HG02884 (cell line): ENCODE data around the gene NQO2.
"Not testable (repeated sequence)": the region's sequence is repeated elsewhere in the genome, so short reads cannot be mapped to it uniquely, and the experiment has no call there.

Source experiments
- ATAC-seq: cut with Tn5 transposase; IDR thresholded peaks from one replicate; pipeline ENCODE4 v1.9.1; 2021; ENCODE audit warnings: mild to moderate bottlenecking, moderate library complexity; ENCODE audit not compliant: unreplicated experiment

The NQO2 gene

GRCh38 chr6:2970034-2970685 lies 29.5 kb upstream of the NQO2 start:
- ATAC-seq, result no peak

DNA sequence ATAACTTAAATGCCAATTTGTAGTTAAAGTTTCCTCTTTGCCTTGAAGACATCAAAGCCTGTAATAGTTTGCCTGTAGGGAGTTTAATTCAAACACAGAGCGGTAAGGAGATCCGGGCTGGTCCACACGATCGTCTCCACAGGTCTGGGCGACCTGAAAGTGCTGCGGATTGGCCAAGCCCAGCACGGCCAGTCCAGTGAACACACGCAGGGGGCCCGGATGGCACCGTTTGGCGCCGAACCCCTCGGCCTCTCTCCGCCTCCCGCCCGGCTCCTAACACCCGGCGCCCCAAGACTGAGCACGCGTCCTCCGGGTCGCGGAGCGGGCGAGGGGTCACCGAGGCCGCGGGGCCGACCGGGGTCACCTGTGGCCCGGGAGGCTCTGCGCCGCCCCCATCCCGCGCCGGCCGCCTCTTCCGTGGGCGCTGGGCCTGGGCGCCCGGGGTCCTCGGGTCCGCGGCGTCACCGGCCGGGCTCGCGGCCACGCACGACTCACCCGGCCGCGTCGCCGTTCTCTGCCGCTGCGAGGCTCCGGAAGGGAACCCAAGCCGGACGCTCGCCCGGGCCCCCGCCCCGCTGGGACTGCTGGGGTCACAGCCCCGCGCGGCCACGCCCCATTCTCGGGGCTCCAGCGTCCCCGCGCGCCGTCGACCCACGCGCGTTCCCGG lies 28.8 kb upstream of the NQO2 start:
- ATAC-seq, result no peak

GRCh38 chr6:2971420-2972218 lies 28.1 kb upstream of the NQO2 start, which contains the start of gene SERPINB6:
SERPINB6 (minus strand) TSS chr6:2971567; CDS start chr6:2959332, 12,235 bp downstream.
- no peak for ATAC-seq

DNA sequence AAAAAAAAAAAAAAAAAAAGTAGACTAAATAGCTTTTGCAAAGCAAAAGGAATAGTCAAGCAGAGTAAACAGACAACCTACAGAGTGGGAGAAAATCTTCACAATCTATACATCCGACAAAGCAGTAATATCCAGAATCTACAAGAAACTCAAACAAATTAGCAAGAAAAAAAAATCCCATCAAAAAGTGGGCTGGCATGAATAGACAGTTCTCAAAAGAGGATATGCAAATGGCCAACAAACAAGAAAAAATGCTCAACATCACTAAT lies 27.5 kb upstream of the NQO2 start:
- not testable (repeated sequence) for ATAC-seq

DNA sequence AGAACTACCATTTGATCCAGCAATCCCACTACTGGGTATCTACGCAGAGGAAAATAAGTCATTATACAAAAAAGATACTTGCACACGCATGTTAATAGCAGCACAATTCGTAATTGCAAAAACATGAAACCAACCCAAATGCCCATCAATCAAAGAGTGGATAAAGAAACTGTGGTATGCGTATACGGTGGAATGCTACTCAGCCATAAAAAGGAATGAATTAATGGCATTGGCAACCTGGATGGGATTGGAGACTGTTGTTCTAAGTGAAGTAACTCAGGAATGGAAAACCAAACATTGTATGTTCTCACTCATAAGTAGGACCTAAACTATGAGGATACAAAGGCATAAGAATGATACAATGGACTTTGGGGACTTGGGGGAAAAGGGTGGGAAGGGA lies 27.0 kb upstream of the NQO2 start:
- not testable (repeated sequence) for ATAC-seq

GRCh38 chr6:2973180-2973579 lies 26.5 kb upstream of the NQO2 start:
- ATAC-seq, result not testable (repeated sequence)

GRCh38 chr6:2973676-2974075 lies 26.0 kb upstream of the NQO2 start:
- no peak for ATAC-seq

- no peak for ATAC-seq
Measured at GRCh38 chr6:2976060-2976459, 23.6 kb upstream of the NQO2 start.

DNA sequence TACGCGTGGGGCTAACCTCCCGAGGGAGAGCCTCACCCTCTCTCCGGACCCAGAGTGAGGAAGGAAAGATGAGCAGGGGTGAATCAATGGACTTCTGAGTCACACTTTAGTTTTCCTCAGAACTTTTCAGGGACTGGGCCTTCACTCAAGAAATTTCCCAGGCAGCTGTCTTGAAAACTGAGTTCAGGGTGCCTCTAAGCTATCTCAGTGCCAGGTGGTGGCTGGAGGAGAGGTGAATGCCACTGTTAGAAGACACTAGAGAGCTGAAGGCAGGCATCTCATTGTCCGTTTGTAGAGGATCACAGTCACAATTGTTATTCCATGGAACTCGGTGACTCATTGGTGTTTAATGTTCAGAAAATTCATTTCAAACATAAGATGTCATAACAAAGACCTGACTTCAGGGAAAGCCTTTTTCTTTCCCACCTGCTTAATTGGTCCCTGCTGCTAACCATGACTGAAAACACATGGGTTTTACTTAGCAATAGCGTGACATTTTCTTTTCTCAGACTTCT lies 23.1 kb upstream of the NQO2 start:
- ATAC-seq, result no peak

- no peak for ATAC-seq
Measured at GRCh38 chr6:2977290-2977689, 22.4 kb upstream of the NQO2 start.

DNA sequence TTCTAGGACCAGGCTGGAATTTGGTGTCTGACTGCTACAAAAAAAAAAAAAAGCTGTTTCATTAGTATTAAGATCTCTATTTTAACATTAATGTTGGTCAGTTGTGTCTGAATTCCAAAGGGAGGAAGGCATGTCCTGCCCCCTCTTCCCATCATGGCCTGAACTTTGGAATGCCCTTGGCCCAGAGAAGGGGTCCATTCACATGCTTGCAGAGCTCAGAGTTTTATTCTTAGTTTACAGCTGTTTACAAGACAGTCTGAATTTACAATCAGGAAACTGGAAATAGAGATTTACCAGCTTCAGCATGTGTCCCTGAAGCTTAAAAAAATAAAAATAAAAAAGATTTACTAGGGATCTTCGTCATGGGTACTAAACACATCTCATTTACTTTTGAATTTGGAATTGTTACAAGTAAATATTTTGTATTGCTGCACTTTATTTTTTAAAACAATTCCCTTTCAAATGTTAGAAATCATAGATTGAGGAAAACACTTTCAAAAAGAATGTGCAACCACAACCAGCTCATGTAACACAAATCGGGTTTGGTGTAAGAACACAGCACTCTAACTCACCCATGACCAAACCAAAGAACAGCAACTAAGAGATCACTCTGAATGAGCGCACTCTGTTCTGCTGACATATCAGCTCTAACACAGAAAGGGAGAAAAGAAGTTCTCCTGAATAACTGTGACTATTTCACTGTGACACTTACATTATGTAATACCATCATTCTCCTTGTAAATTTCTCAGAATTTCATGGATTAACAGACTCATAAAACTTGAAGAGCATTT lies 21.7 kb upstream of the NQO2 start:
- no peak for ATAC-seq

DNA sequence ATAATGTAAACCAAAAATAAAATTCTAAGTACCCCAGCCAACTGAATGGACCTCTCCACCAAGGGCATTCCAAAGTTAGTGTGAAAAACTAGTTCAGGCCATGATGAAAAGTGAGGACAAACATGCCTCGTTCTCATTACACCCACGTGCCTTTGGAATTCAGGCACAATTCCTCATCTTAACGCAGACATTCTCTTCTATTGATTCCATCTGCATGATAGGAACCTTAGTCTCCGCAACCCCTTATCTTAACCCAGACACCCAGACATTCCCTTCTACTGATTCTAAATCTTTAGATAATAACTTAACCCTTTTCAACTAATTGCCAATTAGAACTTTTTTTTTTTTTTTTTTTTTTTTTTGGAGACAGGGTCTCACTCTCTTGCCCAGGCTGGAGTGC lies 20.8 kb upstream of the NQO2 start:
- no peak for ATAC-seq

- no peak for ATAC-seq
Measured at GRCh38 chr6:2979819-2980464, 19.8 kb upstream of the NQO2 start.

GRCh38 chr6:2980465-2980855 lies 19.2 kb upstream of the NQO2 start:
- ATAC-seq, result no peak

- no peak for ATAC-seq
Measured at GRCh38 chr6:2982426-2983117, 17.1 kb upstream of the NQO2 start.

DNA sequence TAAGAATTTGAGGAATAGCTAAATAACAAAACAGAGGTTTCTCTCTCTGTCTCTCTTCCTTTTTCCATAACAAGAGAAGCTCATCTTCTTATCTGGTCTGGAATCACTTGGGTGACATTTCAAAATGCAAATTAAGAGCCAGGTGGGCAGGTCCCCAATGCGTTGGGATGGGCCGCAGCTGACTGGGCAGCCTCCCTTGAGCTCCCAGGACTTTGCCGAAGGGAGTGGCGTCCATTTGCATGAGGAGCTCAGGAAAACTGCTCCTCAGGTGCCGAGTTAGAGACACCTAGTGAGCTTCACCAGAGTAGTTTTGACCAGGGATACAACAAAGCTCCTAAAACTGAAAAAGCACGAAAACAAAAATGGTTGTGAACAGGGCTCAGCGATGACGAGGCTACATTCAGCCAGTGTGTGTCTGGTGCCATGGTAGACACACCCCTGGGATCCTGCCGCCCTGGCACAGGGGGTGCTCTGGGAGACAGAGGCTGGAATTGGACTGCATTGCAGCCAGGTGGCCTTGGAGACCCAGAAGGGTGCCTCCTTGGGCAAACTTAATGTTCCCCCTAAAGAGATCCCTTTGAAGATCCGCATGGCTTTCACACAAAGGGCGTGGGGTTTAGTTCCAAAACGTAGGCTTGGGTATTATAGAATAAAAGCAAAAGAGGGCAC lies 14.8 kb upstream of the NQO2 start:
- no peak for ATAC-seq

- no peak for ATAC-seq
Measured at GRCh38 chr6:2986722-2987221, 12.9 kb upstream of the NQO2 start.

GRCh38 chr6:2988094-2988425 lies 11.6 kb upstream of the NQO2 start:
- ATAC-seq, result no peak
